ENCODE data around the gene AP1G2.

Gene AP1G2

GRCh38 chr14:23556700-23557440 lies 10.7 kb downstream of the AP1G2 start:
- no peak for DNase-seq (ENCODE audit: low spot score)

GRCh38 chr14:23555882-23556699 lies 11.5 kb downstream of the AP1G2 start, which contains the start of gene THTPA:
TSS of gene THTPA (plus strand) at chr14:23556271. CDS start at chr14:23556758, 487 bp downstream.
- DNase-seq (ENCODE audit: low spot score), result peak; percentile 88

- DNase-seq (ENCODE audit: low spot score), result no peak
These were observed 12.1 kb downstream of the AP1G2 start for GRCh38 chr14:23555533-23555881.

GRCh38 chr14:23551266-23552028 lies 16.1 kb downstream of the AP1G2 start, which contains the start of gene ZFHX2:
TSS of gene ZFHX2 (minus strand) at chr14:23551765. CDS start at chr14:23535325, 16,440 bp downstream.
- peak; percentile 68 for DNase-seq (ENCODE audit: low spot score)

- DNase-seq (ENCODE audit: low spot score), result peak; percentile 28
These were observed 16.8 kb downstream of the AP1G2 start for GRCh38 chr14:23550812-23551265.

GRCh38 chr14:23550131-23550811 lies 17.3 kb downstream of the AP1G2 start:
- no peak for DNase-seq (ENCODE audit: low spot score)

- no peak for DNase-seq (ENCODE audit: low spot score)
These were observed 19.0 kb downstream of the AP1G2 start for GRCh38 chr14:23548351-23549318.

- no peak for DNase-seq (ENCODE audit: low spot score)
These were observed 19.7 kb downstream of the AP1G2 start for GRCh38 chr14:23547924-23548323.

GRCh38 chr14:23546450-23547035 lies 21.0 kb downstream of the AP1G2 start:
- no peak for DNase-seq (ENCODE audit: low spot score)

GRCh38 chr14:23545740-23546365 lies 21.7 kb downstream of the AP1G2 start:
- no peak for DNase-seq (ENCODE audit: low spot score)

- peak; percentile 65 for DNase-seq (ENCODE audit: low spot score)
These were observed 22.8 kb downstream of the AP1G2 start for GRCh38 chr14:23544511-23545447.

GRCh38 chr14:23543403-23543802 lies 24.2 kb downstream of the AP1G2 start:
- no peak for DNase-seq (ENCODE audit: low spot score)

GRCh38 chr14:23542261-23542660 lies 25.3 kb downstream of the AP1G2 start:
- DNase-seq (ENCODE audit: low spot score), result no peak

- no peak for DNase-seq (ENCODE audit: low spot score)
These were observed 27.5 kb downstream of the AP1G2 start for GRCh38 chr14:23540141-23540469.

GRCh38 chr14:23539248-23540140 lies 28.1 kb downstream of the AP1G2 start:
- DNase-seq (ENCODE audit: low spot score), result peak; percentile 20

GRCh38 chr14:23538785-23539184 lies 28.8 kb downstream of the AP1G2 start:
- DNase-seq (ENCODE audit: low spot score), result no peak

GRCh38 chr14:23538050-23538718 lies 29.4 kb downstream of the AP1G2 start:
- no peak for DNase-seq (ENCODE audit: low spot score)
